ENCODE data around the gene HMCN1.

- TF ChIP-seq CTCF (IDR thresholded peaks at IDR 0.05) (no peak), ZFX (IDR thresholded peaks at IDR 0.05; ENCODE audit: borderline replicate concordance) (no peak)
Measured at GRCh38 chr1:186073697-186074096, 339.5 kb downstream of the HMCN1 start.

Data from 22Rv1 (cell line).